Transverse colon (tissue), 4 donors: ENCODE results near the gene ANKRD44.

Experiments
- EP300 ChIP-seq: sonication (generic); formaldehyde crosslinking; IDR thresholded peaks from one replicate; pipeline ENCODE4 v1.6.1; 2017; ENCODE audit warnings: antibody characterized with exemption, low read depth
- POLR2A ChIP-seq: fragments of 450-650 bp; IDR thresholded peaks from one replicate; pipeline ENCODE4 v1.6.1; 2016; ENCODE audit warnings: antibody characterized with exemption, mild to moderate bottlenecking, moderate library complexity
- POLR2AphosphoS5 ChIP-seq, 3 donors: sonication (generic); formaldehyde crosslinking; IDR thresholded peaks; one replicate each; pipeline ENCODE4 v1.6.1; 2016; ENCODE audit warnings: antibody characterized with exemption in 3 of 3
- TF ChIP-seq, protein P1 (sequence below), 5 experiments: fragments of 200-600 bp in 3 of 5; fragments of 450-650 bp in 2 of 5; sonication (generic) in 3 of 5; IDR thresholded peaks; 1 replicate in 2 of 5; 2 replicates in 3 of 5; pipeline ENCODE4 v1.5.1; 2016 to 2017; ENCODE audit warnings: antibody characterized with exemption in 5 of 5, inconsistent platforms in 3 of 5, mild to moderate bottlenecking in 2 of 5, moderate library complexity in 1 of 5

DNA sequence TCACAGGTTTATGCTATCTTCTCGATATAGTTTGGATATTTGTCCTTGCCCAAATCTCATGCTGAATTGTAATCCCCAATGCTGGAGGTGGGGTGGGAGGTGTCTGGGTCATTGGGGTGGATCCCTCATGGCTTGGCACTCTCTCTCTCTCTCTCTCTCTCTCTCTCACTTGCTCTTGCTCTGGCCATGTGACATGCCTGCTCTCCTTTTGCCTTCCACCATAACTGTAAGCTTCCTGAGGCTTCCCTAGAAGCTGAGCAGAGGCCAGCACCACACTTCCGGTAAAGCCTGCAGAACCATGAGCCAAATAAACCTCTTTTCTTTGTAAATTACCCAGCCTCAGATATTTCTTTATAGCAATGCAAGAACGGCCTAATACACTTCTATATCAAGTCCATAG, 342.8 kb downstream of the ANKRD44 start:
- TF ChIP-seq, protein P1, sequence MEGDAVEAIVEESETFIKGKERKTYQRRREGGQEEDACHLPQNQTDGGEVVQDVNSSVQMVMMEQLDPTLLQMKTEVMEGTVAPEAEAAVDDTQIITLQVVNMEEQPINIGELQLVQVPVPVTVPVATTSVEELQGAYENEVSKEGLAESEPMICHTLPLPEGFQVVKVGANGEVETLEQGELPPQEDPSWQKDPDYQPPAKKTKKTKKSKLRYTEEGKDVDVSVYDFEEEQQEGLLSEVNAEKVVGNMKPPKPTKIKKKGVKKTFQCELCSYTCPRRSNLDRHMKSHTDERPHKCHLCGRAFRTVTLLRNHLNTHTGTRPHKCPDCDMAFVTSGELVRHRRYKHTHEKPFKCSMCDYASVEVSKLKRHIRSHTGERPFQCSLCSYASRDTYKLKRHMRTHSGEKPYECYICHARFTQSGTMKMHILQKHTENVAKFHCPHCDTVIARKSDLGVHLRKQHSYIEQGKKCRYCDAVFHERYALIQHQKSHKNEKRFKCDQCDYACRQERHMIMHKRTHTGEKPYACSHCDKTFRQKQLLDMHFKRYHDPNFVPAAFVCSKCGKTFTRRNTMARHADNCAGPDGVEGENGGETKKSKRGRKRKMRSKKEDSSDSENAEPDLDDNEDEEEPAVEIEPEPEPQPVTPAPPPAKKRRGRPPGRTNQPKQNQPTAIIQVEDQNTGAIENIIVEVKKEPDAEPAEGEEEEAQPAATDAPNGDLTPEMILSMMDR (IDR thresholded peaks at IDR 0.05), result no peak
- TF ChIP-seq POLR2AphosphoS5 (IDR thresholded peaks at IDR 0.05), result no peak
- TF ChIP-seq POLR2A, result no peak
- TF ChIP-seq EP300, result no peak
